ENCODE data around the gene STRN.
A peak's percentile ranks its signal among the peaks of the same experiment; 100 is the strongest.
"Not testable (repeated sequence)": the region's sequence is repeated elsewhere in the genome, so short reads cannot be mapped to it uniquely, and the experiment has no call there.

Gene STRN, protein sequence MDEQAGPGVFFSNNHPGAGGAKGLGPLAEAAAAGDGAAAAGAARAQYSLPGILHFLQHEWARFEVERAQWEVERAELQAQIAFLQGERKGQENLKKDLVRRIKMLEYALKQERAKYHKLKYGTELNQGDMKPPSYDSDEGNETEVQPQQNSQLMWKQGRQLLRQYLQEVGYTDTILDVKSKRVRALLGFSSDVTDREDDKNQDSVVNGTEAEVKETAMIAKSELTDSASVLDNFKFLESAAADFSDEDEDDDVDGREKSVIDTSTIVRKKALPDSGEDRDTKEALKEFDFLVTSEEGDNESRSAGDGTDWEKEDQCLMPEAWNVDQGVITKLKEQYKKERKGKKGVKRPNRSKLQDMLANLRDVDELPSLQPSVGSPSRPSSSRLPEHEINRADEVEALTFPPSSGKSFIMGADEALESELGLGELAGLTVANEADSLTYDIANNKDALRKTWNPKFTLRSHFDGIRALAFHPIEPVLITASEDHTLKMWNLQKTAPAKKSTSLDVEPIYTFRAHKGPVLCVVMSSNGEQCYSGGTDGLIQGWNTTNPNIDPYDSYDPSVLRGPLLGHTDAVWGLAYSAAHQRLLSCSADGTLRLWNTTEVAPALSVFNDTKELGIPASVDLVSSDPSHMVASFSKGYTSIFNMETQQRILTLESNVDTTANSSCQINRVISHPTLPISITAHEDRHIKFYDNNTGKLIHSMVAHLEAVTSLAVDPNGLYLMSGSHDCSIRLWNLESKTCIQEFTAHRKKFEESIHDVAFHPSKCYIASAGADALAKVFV

DNA sequence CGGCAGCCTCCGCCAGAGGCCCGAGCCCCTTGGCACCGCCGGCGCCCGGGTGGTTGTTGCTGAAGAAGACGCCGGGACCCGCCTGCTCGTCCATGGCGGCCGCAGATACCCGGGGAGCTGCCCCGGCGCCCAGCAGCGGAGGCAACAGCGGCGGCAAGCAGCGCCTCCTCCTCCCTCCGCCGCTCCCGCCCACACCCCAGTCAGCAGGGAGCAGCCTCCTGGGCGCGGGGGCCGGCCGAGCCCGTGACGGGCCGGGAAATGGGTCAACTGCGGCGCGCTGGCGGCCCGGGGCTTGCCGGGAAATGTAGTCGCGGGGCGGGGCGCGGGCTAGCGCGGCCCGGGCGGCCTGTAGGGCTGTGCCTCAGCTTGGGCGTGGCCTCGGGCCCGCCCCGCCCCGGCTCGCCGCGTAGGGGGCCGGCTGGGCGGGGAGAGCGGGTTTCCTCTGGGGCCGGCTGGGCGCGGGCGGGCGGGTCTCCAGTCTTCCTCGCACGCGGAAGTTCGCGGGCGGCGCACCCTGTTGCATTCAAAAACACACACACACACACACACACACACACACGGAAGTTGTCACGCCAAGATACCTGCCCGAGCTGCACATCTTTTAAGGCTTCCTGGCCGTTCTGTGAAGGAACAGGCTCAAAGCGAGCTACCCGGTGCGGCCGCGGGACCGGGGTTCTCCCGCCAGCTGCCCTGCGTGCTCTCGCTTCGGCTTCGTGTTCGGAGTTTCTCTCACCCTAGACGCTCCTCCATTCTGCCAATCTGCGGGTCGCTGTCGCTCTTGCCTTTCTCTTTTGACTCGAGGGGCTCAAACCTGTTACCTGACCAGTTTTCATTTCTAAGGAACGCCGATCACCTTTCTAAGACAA lies at the start of gene STRN:
STRN (minus strand) TSS at position 167 of the 866 bp plus-strand sequence; CDS start at position 94, 73 bp downstream.
- peak; percentile 95 for DNase-seq (ENCODE audit: low read depth)

DNA sequence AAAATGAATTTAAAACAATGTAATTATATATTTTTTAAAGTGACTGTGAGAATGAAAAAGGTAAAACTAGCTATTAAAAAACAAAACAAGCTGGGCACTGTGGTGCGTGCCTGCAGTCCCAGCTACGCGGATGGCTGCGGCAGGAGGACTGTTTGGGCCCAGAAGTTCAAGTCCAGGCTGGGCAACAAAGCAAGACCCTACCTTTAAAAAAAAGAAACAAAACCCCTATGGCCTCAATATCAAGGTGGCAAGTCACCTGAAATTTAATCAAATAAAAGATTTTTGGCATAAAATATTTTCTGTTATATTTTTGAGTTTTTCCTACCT lies 46.9 kb upstream of the STRN start:
- no peak for DNase-seq (ENCODE audit: low read depth)

DNA sequence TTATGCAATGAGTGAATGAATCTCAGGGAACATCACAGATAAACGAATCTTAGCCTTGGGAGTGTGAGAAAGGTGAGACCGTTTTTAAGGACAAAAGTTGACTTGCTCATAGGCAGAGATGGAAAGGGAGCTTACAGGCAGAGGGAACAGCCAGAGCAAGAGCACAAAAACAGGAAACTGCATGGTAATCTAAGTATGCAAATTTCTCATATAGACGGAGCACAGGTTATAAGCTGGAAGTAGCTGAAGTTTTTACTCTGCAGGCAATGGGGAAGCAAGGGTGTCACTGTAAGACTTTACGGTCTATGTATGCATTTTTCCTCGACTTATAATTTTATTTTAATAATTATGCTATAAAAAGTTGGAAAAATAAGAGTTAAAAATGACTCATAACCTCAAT lies 44.8 kb upstream of the STRN start:
- no peak for DNase-seq (ENCODE audit: low read depth)

DNA sequence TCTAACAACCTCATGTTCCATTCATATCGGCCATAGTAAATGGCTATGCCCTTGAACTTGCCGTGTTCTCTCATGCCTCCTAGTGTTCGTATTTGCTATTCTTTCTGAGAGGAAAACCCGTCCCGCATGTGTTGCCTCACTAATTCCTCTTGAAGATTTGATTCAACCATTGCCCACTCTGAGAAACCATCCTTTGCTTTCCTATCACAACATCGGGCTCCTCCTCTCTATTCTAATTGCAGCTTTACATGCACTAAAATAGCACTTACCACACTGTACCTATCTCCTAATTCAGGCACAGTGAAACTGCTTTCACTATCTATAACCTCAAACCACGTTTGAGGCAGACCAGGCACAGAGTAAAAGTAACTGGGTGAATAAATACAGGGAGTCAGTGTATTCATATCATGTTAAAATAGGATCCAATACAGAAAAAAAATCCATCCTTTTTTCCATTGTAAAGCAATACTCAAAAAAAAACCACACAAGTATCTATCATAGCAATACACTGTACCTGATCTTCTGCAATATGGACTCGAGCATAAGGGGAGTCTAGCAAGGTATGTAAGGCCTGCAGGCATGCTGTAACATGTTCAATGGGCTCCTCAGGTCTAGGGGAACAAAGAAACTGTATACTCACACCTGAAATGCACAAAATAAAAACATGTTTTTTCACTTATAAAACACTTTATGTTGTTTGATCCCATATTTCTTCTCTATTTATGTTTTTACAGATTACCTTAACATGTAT lies 39.0 kb upstream of the STRN start:
- no peak for DNase-seq (ENCODE audit: low read depth)

DNA sequence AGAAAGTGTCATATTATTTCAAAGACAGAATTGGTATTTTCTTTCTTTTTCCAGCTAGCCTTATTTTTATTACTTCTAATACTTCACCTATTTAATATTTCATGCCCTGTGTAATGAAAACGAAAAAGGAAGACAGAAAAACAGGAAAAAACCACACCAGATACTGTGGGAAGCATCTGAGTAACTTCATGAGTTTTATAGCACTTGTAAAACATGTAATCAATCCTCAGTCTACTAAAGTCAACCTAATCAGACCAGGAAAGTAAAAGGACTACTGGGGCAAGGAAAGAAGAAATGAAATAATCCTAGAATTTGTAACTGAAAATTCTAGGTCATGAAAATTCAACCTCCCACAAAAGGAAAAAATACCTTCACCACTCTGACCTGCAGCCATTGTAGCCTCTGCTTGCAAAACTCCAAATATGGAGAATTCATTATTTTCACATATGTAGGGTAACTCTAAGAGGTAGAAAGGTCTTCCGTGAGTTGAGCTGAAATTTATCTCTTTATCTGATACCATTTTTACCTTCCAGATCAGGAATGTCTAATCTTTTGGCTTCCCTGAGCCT lies 34.7 kb upstream of the STRN start:
- no peak for DNase-seq (ENCODE audit: low read depth)

DNA sequence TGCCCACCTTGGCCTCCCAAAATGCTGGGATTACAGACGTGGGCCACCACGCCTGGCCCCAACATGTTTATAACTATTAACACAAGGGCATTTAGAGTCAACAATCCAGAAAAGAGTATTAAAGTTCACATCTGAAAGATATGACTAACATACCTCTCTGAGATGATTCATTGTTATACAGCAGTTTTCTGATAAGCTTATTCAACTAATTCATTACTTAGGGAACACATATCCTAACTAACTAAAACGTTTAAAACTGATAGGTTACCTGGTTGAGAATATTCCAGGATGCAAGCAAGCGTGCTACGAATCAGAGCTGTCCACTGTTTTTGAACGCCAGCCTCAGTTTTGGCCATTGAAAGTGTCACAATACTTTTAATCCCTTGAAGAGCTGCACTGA lies 34.0 kb upstream of the STRN start:
- no peak for DNase-seq (ENCODE audit: low read depth)

DNA sequence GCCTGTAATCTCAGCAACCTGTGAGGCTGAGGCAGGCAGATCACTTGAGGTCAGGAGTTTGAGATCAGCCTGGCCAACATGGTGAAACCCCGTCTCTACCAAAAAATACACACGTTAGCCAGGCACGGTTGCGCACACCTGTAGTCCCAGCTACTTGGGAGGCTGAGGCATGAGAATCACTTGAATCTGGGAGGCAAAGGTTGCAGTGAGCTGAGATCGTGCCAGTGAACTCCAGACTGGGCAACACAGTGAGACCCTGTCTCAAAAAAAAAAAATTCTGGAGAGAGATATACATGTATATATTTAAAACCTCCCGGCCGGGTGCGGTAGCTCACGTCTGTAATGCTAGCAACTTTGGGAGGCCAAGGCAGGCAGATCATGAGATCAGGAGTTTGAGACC lies 33.1 kb upstream of the STRN start:
- DNase-seq (ENCODE audit: low read depth) = not testable (repeated sequence)

DNA sequence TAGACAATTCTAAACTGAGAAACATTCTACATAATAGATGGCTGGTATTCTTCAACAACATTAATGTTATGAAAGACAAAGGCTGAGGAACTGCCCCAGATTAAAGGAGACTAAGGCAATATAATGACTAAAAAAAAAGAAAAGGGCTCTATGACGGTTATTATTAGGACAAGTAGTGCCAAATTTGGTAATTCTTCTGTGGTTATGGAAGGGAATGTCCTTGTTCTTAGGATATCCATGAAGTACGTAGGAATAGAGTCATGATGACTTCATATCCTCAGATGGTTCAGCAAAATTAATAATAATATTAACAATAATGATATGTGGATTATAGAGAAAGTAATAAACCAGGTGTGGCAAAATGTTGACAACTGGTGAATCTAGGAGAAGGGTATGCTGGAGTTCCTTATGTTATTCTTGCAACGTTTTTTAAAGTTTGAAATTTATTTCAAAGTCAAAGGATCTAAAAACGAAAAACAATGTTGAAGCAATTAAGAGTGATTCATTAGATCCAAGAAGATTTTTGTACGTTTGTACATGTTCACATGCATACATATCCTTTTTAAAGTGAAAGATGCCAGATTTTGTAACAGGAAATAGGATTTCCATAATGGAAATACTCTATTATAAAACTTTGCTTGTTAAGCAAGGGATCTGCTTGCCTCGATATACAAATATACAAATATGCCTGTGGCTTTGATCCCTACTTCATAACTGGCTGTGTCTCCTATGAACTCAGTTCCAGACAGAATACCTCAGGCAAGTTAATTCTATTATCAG lies 27.7 kb upstream of the STRN start:
- no peak for DNase-seq (ENCODE audit: low read depth)

DNA sequence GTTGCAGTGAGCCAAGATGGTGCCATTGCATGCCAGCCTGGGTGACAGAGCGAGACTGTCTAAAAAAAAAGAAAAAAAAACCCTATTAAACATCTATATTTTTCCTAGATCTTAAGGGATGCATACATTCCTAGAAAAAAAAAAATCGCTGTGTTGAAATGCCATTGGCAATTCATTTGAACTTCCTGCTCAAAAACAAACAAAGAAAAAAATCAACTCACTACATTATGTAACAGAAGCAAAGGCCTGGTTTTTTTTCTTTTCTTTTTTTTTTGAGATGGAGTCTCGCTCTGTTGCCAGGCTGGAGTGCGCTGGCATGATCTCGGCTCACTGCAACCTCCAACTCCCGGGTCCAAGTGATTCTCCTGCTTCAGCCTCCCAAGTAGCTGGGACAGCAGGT lies 21.7 kb upstream of the STRN start:
- no peak for DNase-seq (ENCODE audit: low read depth)

DNA sequence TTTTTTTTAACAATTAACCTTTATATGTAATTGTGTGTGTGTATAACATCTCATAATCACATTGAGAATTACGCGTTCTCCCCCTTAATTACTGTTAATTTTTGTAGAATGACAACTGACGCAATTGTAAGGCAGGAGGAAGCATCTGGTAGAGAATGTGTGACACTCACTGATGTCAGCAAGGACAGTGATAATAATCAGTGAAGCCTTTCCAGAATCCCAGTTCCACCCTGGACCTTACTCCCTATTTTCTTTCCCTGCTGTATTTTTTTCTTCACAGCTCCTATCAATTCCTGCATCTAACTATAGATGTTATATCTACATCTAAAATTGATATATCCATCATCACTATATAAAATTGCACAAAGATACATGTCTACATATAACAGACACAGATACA lies 16.1 kb upstream of the STRN start:
- DNase-seq (ENCODE audit: low read depth) = no peak

DNA sequence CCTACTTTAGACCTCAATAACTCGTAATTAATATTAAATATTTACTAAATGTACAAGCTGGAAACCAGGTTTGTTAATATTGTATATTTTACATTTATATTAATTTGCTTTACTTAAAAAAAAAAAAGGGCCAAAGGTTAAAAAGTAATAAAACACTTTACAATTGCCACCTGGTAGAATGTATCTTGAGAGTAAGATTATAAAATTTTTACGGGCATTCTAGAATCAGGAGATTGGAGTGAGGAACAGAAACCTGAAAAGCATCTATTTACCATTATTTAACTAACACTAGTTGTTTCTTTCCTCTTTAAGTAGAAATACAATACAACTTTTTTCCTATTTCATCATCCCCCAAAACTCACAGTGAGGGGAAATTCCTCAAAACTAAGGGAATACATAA lies 15.6 kb upstream of the STRN start:
- DNase-seq (ENCODE audit: low read depth) = no peak

DNA sequence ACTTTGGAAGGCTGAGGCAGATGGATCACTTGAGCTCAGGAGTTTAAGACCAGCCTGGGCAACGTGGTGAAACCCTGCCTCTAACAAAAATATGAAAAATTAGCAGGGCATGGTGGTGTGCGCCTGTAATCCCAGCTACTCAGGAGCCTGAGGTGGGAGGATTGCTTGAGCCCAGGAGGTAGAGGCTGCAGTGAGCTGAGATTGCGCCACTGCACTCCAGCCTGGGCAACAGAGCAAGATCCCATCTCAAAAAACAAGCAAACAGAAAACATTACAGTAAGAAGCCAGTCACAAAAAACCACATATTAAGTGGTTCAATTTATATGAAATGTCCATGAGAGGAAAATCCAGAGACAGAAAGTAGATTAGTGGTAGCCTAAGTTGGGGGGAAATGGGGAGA lies 12.7 kb upstream of the STRN start:
- DNase-seq (ENCODE audit: low read depth) = not testable (repeated sequence)

DNA sequence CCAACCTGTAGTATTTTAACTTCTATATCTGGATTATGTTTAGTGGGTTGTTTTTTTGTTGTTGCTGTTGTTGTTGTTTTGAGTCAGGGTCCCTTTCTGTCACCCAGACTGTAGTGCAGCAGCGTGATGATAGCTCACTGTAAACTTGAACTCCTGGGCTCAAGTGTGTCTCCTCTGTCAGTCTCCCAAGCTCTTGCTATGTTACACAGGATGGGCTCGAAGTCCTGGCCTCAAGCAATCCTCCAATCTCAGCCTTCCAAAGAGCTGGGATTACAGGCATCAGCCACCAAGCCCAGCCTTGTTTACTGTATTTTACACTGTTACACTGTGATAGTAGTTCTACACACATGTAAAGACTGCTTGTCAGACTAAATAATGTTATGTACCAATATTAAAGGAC lies 9.7 kb upstream of the STRN start:
- DNase-seq (ENCODE audit: low read depth) = no peak

DNA sequence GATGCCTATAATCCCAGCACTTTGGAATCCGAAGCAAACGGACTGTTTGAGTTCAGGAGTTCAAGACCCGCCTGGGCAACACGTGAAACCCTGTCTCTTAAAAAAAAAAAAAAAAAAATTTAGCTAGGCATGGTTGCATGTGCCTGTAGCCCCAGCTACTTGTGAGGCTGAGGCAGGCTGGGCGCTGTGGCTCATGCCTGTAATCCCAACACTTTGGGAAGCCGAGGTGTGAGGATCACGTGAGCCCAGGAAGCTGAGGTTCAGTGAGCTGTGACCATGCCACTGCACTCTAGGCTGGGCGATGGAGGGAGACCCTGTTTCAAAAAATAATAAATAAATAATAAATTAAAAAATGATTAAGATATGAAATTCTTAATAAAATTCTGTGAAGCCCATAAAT lies 9.0 kb upstream of the STRN start:
- DNase-seq (ENCODE audit: low read depth) = no peak

DNA sequence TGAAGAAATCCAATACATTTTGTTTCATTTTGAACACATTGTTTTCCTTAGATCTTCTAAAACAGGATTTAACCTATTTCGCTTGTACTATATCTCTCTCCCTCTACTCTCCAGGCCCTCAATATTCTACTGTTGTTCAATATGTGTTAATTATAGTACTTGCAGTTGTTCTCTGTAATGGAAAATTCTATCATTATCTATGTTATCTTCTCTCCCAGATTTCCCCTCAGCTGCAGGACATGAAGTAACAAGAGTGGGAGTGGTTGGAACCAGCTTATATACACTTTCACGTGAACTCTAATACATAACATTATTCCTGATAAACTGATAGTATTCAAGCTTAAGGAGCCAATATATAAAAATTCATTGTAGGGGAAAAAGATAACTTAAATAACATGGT lies 7.0 kb upstream of the STRN start:
- DNase-seq (ENCODE audit: low read depth) = no peak

DNA sequence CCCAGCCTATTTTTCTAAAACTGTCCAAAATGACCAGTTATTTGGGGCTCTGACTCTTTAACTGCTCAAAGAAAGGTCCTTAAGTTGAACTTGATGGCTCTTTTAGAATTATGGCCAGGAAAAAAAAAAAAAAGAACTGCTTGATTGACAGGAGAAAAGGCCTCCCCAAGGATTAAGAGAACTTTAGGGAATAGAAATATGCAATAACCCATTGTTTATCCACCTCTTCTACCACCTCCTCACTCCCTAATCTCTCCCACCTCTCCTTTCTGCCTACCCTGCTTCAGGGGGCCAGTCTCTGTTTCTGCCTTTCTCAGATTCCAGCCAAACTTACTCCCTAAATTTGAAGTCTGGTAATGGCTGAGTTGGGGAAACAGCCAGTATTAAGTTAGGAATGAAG lies 5.7 kb upstream of the STRN start:
- DNase-seq (ENCODE audit: low read depth) = no peak

DNA sequence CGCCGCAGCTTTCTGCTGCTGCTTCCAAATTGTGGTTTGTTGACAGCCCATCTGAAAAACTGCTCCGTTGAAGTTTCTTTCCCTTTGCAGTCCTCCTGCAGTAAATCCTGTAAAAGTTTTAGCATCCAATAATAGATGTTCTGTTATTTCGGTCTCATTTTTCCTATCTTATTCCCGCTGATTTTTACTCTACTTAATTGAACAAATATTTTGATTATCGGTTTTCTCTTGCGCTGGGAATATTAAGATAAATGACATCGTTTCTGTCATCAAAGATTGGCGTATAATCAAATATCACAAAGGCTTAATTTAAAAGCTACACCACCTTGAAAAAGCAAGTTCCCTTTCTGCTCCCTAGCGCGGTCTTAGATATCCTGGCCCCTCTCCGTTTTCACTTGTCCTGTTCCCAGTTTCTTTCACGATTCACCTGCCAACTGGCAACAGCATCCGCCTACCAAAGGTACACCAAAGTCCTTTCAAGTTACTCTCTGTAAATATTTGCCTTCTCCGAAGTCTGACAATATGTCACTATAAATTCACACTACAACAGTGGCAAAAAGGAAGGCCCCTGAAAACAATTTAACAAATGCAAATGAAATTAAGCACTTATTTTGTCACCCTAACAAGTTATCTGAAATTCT lies 1.0 kb upstream of the STRN start:
- DNase-seq (ENCODE audit: low read depth) = no peak

DNA sequence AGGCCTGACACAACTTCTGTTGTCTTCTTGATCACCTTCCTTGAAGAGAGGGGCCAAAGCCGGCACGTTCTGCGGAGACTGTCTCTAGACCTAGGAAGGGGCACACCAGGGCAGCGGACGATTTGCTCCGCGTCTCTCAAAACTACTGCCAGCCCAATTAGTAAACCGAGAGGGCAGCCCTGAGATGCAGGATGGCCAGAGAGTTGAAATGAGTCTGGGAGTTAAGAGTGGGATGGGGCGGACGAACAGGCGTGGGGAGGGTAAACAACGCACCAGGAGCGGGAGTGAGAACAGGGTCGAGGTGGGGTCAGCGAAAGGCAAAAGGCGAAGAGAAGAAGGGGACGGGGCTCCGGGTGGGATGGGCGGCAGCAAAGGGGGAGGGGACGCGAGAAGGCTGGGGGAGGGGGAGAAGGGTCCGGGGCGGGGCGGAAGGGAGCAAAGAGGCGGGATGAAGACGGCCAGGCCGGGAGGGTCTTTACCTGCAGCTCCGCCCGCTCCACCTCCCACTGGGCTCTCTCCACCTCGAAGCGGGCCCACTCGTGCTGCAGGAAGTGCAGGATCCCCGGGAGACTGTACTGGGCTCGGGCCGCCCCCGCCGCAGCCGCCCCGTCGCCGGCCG lies 476 bp downstream of the STRN start:
- DNase-seq (ENCODE audit: low read depth) = peak; percentile 19

DNA sequence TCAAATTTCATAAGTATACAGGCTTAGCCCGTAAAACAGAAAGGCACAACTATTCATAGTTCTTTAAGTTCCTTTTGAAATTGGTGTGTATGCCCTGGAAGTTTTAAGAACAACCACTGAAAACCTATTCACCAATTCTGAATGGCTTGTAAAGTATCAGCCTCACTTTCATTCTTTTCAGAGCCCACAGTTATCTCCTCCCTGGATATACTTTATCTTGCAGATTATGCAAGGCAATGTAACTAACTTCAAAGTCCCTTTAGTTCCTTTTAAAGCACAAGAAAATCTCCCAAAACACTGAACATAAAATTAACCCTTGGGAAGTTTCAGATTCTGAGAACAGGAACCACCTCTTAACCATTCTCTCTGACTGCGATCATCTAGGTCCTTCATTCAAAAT lies 1.1 kb downstream of the STRN start:
- no peak for DNase-seq (ENCODE audit: low read depth)

DNA sequence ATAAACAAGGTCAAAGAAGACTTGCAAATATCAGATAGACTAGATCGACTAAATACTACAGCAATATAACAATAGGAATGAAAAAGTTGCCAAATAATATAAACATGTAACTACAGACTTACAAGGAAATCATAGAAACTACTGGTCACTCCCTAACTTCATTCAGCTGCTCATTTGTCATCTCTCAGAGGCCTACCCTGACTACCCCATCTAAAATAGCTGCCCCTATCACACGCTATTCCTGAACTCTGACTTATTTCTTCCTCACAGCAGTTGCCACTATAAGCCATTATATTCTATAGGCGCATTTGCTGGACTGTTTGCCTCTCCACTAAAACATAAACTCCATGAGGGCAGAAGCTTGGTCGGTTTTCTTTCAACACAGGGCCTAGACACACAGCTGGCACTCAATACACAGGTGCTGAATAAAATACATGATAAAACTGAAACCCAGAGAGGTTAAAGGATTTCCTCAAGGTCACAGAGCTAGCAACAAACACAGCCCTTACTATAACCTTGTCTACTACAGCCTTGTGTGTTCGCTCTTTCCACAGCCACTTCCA lies 1.8 kb downstream of the STRN start:
- no peak for DNase-seq (ENCODE audit: low read depth)

Measured in activated T-cell treated with anti-CD3 and anti-CD28 coated beads for 1 hour (primary cell).